HCT116 (cell line): ENCODE measurements around the gene OR11H7. TPM values are rescaled to one million over a fixed set of nuclear protein-coding genes. Genes with fewer than 3 reads are reported as not detected.

Experiments
- ATAC-seq: fragments of 200-7000 bp; cut with Tn5 transposase; 2 replicates; pipeline ENCODE4 v1.9.1; 2020; ENCODE audit warnings: mild to moderate bottlenecking, moderate library complexity
- BruUV-seq: library from RNA; stranded (reverse); fragments of 400-500 nt; replicated peaks from 2 replicates; lab custom pipeline; 2021; lab: Mats Ljungman, UMichigan
- CTCF ChIA-PET: fragments of 300-600 bp; sonication (Branson Sonifier 250); formaldehyde crosslinking; loops from one replicate; lab custom pipeline; 2021; ENCODE audit warnings: antibody characterized with exemption; lab: Charles Lee
- POLR2A ChIA-PET: fragments of 300-600, 350-600 bp; sonication (Branson Sonifier 250); formaldehyde crosslinking; loops from one replicate; lab custom pipeline; 2021; ENCODE audit warnings: antibody characterized with exemption; lab: Charles Lee
- RAD21 ChIA-PET, 2 experiments: fragments of 300-600 bp; sonication (Branson Sonifier 250); formaldehyde crosslinking; loops; one replicate each; lab custom pipeline; 2023; ENCODE audit warnings: low total read pairs in 2 of 2; ENCODE audit not compliant: uncharacterized antibody in 2 of 2, unreplicated experiment in 2 of 2, low non-redundant PET in 1 of 2; lab: Charles Lee
- DNase-seq: peaks from one replicate; pipeline ENCODE4 v3.0.0-alpha.2; 2010; ENCODE audit warnings: low read depth, low spot score
- H2AFZ ChIP-seq: fragments of 200-600 bp; shearing (Covaris generic), sonication (generic); 2 replicates; pipeline ENCODE4 v1.6.1; 2017; ENCODE audit warnings: low read depth, mixed run types, mixed read lengths, antibody characterized with exemption, low read length; ENCODE audit not compliant: poor library complexity, severe bottlenecking
- H3K27ac ChIP-seq: 2 replicates; pipeline ENCODE4 v1.5.1; 2012; ENCODE audit warnings: low read depth, low read length
- H3K27me3 ChIP-seq: fragments of 200-600 bp; sonication (generic); 2 replicates; pipeline ENCODE4 v1.6.1; 2016; ENCODE audit warnings: mixed run types, low read length, mixed read lengths; ENCODE audit not compliant: insufficient read depth
- H3K36me3 ChIP-seq, 2 experiments: fragments of 200-500 bp in 1 of 2; fragments of 200-600 bp in 1 of 2; sonication (Bioruptor generic) in 1 of 2; sonication (generic) in 1 of 2; 2 replicates each; pipeline versions ENCODE4 v1.5.1 to v1.6.1; 2014 to 2016; ENCODE audit warnings: low read length in 2 of 2, inconsistent platforms in 1 of 2, mixed read lengths in 1 of 2, mixed run types in 1 of 2; ENCODE audit not compliant: insufficient read depth in 2 of 2, control insufficient read depth in 1 of 2
- H3K4me1 ChIP-seq, 2 experiments: fragments of 200-600 bp in 1 of 2; sonication (generic) in 1 of 2; 2 replicates each; pipeline versions ENCODE4 v1.5.1 to v1.6.1; 2012 to 2017; ENCODE audit warnings: low read length in 2 of 2, inconsistent platforms in 1 of 2, mild to moderate bottlenecking in 1 of 2, mixed read lengths in 1 of 2, mixed run types in 1 of 2, moderate library complexity in 1 of 2; ENCODE audit not compliant: insufficient read depth in 2 of 2, control insufficient read depth in 1 of 2
- H3K4me2 ChIP-seq: fragments of 200-600 bp; sonication (generic); 2 replicates; pipeline ENCODE4 v1.6.1; 2017; ENCODE audit warnings: mixed run types, low read length, mixed read lengths
- H3K4me3 ChIP-seq, 2 experiments: fragments of 200-600 bp in 1 of 2; sonication (generic) in 1 of 2; replicated peaks in 1 of 2; 2 replicates each; pipeline ENCODE4 v1.5.1; 2011 to 2016; ENCODE audit warnings: low read length in 2 of 2, control low read depth in 1 of 2, low read depth in 1 of 2, mild to moderate bottlenecking in 1 of 2, mixed read lengths in 1 of 2, mixed run types in 1 of 2
- H3K79me2 ChIP-seq: fragments of 200-600 bp; sonication (generic); 2 replicates; pipeline ENCODE4 v1.6.1; 2017; ENCODE audit warnings: mild to moderate bottlenecking, mixed run types, low read length, moderate library complexity, mixed read lengths; ENCODE audit not compliant: insufficient read depth
- H3K9ac ChIP-seq: fragments of 200-600 bp; sonication (generic); 2 replicates; pipeline ENCODE4 v1.6.1; 2016; ENCODE audit warnings: low read length, mixed read lengths
- H3K9me2 ChIP-seq: fragments of 200-600 bp; sonication (generic), shearing (Covaris generic); 2 replicates; pipeline ENCODE4 v1.6.1; 2017; ENCODE audit warnings: mixed run types, mild to moderate bottlenecking, moderate library complexity; ENCODE audit not compliant: insufficient read depth
- H3K9me3 ChIP-seq, 2 experiments: fragments of 200-500 bp in 1 of 2; fragments of 200-600 bp in 1 of 2; sonication (Bioruptor generic) in 1 of 2; sonication (generic) in 1 of 2; 2 replicates each; pipeline ENCODE4 v1.6.1; 2014 to 2017; ENCODE audit warnings: low read length in 2 of 2, mixed read lengths in 2 of 2, inconsistent platforms in 1 of 2, low read depth in 1 of 2, mild to moderate bottlenecking in 1 of 2, mixed run types in 1 of 2, moderate library complexity in 1 of 2; ENCODE audit not compliant: control insufficient read depth in 1 of 2, insufficient read depth in 1 of 2
- H4K20me1 ChIP-seq: fragments of 200-600 bp; sonication (generic), shearing (Covaris generic); 2 replicates; pipeline ENCODE4 v1.6.1; 2017; ENCODE audit warnings: mixed run types, mild to moderate bottlenecking, moderate library complexity; ENCODE audit not compliant: insufficient read depth
- CBX3 ChIP-seq: IDR thresholded peaks from 2 replicates; pipeline ENCODE4 v1.6.1; 2012; ENCODE audit warnings: low read depth
- CTCF ChIP-seq, 3 experiments: fragments of 200-600 bp in 1 of 3; sonication (generic) in 1 of 3; IDR thresholded peaks in 2 of 3; conservative IDR thresholded peaks in 1 of 3; 2 replicates each; pipeline ENCODE4 v1.5.1; 2012 to 2017; ENCODE audit warnings: low read depth in 2 of 3, low read length in 2 of 3, antibody characterized with exemption in 1 of 3, borderline replicate concordance in 1 of 3, control low read depth in 1 of 3, mild to moderate bottlenecking in 1 of 3, mixed read lengths in 1 of 3, mixed run types in 1 of 3, moderate library complexity in 1 of 3; ENCODE audit not compliant: insufficient read depth in 1 of 3
- EGR1 ChIP-seq: IDR thresholded peaks from 2 replicates; pipeline ENCODE4 v1.6.1; 2012; ENCODE audit warnings: low read depth
- ELF1 ChIP-seq: IDR thresholded peaks from 2 replicates; pipeline ENCODE4 v1.6.1; 2012; ENCODE audit warnings: low read depth, borderline replicate concordance
- EZH2 ChIP-seq: fragments of 200-600 bp; sonication (generic); IDR thresholded peaks from 2 replicates; pipeline ENCODE4 v1.6.1; 2017; ENCODE audit warnings: antibody characterized with exemption, mixed run types
- EZH2phosphoT487 ChIP-seq: fragments of 200-600 bp; IDR thresholded peaks from 2 replicates; pipeline ENCODE4 v1.6.1; 2018; ENCODE audit warnings: antibody characterized with exemption, borderline replicate concordance
- FOSL1 ChIP-seq: IDR thresholded peaks from 2 replicates; pipeline ENCODE4 v1.6.1; 2012; ENCODE audit warnings: low read depth
- MAX ChIP-seq: IDR thresholded peaks from 2 replicates; pipeline ENCODE4 v1.6.1; 2012
- POLR2A ChIP-seq: IDR thresholded peaks from 2 replicates; pipeline ENCODE4 v1.7.0; 2011; ENCODE audit warnings: borderline replicate concordance; ENCODE audit not compliant: insufficient read depth, insufficient read length; ENCODE audit errors: extremely low read depth
- POLR2AphosphoS5 ChIP-seq: IDR thresholded peaks from 2 replicates; pipeline ENCODE4 v1.6.1; 2011; ENCODE audit warnings: mild to moderate bottlenecking, low read depth, low read length, moderate library complexity
- RAD21 ChIP-seq: IDR thresholded peaks from 2 replicates; pipeline ENCODE4 v1.6.1; 2012; ENCODE audit warnings: low read depth, mild to moderate bottlenecking
- SIN3A ChIP-seq: IDR thresholded peaks from 2 replicates; pipeline ENCODE4 v1.6.1; 2012; ENCODE audit warnings: low read depth
- SP1 ChIP-seq: IDR thresholded peaks from 2 replicates; pipeline ENCODE4 v1.6.1; 2012; ENCODE audit warnings: low read depth
- SRF ChIP-seq: IDR thresholded peaks from 2 replicates; pipeline ENCODE4 v1.6.1; 2012; ENCODE audit warnings: low read depth
- TCF7L2 ChIP-seq: IDR thresholded peaks from 2 replicates; pipeline ENCODE4 v1.7.0; 2011; ENCODE audit warnings: borderline replicate concordance, inconsistent platforms; ENCODE audit not compliant: insufficient read depth, insufficient read length; ENCODE audit errors: extremely low read depth
- ZFX ChIP-seq: fragments of 450-650 bp; IDR thresholded peaks from 2 replicates; pipeline ENCODE4 v1.6.1; 2017
- ZNF274 ChIP-seq: fragments of 200-500 bp; sonication (Bioruptor generic); IDR thresholded peaks from 2 replicates; pipeline ENCODE4 v1.6.1; 2014; ENCODE audit warnings: mild to moderate bottlenecking, low read depth, low read length, inconsistent platforms
- intact Hi-C: fragments of 100-400 bp; cut with micrococcal nuclease; formaldehyde crosslinking; loops from 2 replicates; pipeline ENCODE4 v1.10.0; 2022
- total RNA-seq: library from RNA; stranded (reverse); gene quantifications from one replicate; pipeline ENCODE4 v1.2.1, GENCODE V29; 2021; ENCODE audit not compliant: unreplicated experiment

Gene OR11H7
- total RNA-seq, 1 experiment from 2014 or later = not detected

GRCh38 chr14:20195911-20196310, 32.9 kb upstream of the OR11H7 start:
- BruUV-seq = no TSS peak
- no peak for ATAC-seq
- Histone ChIP-seq H3K4me1 (no peaks in the 10 kb centered on the region), H3K4me3 (no peak overlapping the region), H3K27me3 (peaks cover 13% of the 10 kb centered on the region; the same call in 1 of the 2 replicates), H3K36me3 (no peaks in the 10 kb centered on the region), H4K20me1 (no peaks in the 10 kb centered on the region), H3K9me2 (no peaks in the 10 kb centered on the region), H3K9ac (no peak overlapping the region), H3K27ac (no peak overlapping the region), H3K4me2 (no peak overlapping the region), H3K9me3 (no peaks in the 10 kb centered on the region), H3K79me2 (no peaks in the 10 kb centered on the region), H2AFZ (no peak overlapping the region)
- no peak for TF ChIP-seq CBX3
- no peak for TF ChIP-seq POLR2A
- no peak for TF ChIP-seq EGR1
- TF ChIP-seq SRF = no peak
- TF ChIP-seq RAD21 = no peak
- peak in 2 of 3 experiments; percentile 22 to 32; a peak in 3 of 6 replicates for TF ChIP-seq CTCF (IDR thresholded peaks at IDR 0.05 in 2 of 3, conservative IDR thresholded peaks at IDR 0.05 in 1 of 3; ENCODE audit: borderline replicate concordance in 1 of 3, insufficient read depth in 1 of 3, low read depth in 2 of 3, low read length in 2 of 3)
- no peak for TF ChIP-seq SP1
- no peak for TF ChIP-seq EZH2
- intact Hi-C loops = no loop called here
- RAD21 ChIA-PET = no interaction called here
- CTCF ChIA-PET = no interaction called here
- POLR2A ChIA-PET = no interaction called here
- no peak for DNase-seq

GRCh38 chr14:20197459-20197858, 31.3 kb upstream of the OR11H7 start:
- Histone ChIP-seq H3K9me3 (no peaks in the 10 kb centered on the region), H3K79me2 (no peaks in the 10 kb centered on the region), H3K4me2 (no peak overlapping the region), H2AFZ (no peak overlapping the region), H3K27ac (no peak overlapping the region), H3K4me3 (no peak overlapping the region), H3K27me3 (peaks cover 4% of the 10 kb centered on the region; the same call in 1 of the 2 replicates), H4K20me1 (no peaks in the 10 kb centered on the region), H3K9ac (no peak overlapping the region), H3K9me2 (no peaks in the 10 kb centered on the region), H3K36me3 (no peaks in the 10 kb centered on the region), H3K4me1 (no peaks in the 10 kb centered on the region)
- ChIA-PET POLR2A (no interaction called here), RAD21 (no interaction called here), CTCF (no interaction called here)
- DNase-seq = no peak
- no peak for ATAC-seq
- BruUV-seq = no TSS peak
- intact Hi-C loops = no loop called here
- TF ChIP-seq ELF1 = no peak
- TF ChIP-seq ZNF274 = no peak
- TF ChIP-seq EZH2phosphoT487 = no peak
- TF ChIP-seq SIN3A = no peak
- no peak for TF ChIP-seq CTCF (IDR thresholded peaks at IDR 0.05 in 2 of 3, conservative IDR thresholded peaks at IDR 0.05 in 1 of 3; ENCODE audit: borderline replicate concordance in 1 of 3, insufficient read depth in 1 of 3, low read depth in 2 of 3, low read length in 2 of 3)
- TF ChIP-seq EZH2 = no peak
- no peak for TF ChIP-seq MAX
- no peak for TF ChIP-seq FOSL1
- TF ChIP-seq SP1 = no peak
- no peak for TF ChIP-seq TCF7L2
- TF ChIP-seq POLR2AphosphoS5 = no peak
- no peak for TF ChIP-seq RAD21
- TF ChIP-seq ZFX = no peak
- TF ChIP-seq EGR1 = no peak
